ENCODE results near the gene SOHLH2.

SOHLH2 gene

DNA sequence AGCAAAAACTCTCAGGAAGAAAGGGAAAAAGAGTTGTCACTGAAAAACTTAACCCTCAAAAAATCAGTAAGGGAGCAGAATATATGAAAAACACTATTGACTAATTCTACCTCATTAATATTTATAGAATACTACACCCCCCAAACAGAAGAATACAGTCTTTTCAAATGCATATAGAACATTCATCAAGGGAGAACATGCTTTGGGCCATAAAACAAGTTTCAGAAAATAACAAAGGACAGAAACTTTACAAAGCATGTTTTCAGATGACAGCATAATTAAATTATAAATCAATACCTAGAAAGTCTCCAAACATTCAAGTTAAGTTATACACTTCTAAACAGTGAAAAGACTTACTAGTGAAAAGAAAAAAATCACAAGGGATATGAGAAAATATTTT is 30.5 kb downstream of the SOHLH2 start:
- H3K27me3 ChIP-seq (replicated peaks), result no peaks in the 10 kb centered on the region
- TF ChIP-seq, protein P1, sequence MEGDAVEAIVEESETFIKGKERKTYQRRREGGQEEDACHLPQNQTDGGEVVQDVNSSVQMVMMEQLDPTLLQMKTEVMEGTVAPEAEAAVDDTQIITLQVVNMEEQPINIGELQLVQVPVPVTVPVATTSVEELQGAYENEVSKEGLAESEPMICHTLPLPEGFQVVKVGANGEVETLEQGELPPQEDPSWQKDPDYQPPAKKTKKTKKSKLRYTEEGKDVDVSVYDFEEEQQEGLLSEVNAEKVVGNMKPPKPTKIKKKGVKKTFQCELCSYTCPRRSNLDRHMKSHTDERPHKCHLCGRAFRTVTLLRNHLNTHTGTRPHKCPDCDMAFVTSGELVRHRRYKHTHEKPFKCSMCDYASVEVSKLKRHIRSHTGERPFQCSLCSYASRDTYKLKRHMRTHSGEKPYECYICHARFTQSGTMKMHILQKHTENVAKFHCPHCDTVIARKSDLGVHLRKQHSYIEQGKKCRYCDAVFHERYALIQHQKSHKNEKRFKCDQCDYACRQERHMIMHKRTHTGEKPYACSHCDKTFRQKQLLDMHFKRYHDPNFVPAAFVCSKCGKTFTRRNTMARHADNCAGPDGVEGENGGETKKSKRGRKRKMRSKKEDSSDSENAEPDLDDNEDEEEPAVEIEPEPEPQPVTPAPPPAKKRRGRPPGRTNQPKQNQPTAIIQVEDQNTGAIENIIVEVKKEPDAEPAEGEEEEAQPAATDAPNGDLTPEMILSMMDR (IDR thresholded peaks at IDR 0.05; ENCODE audit: low read depth, low read length, missing control alignments), result no peak
- no peak overlapping the region for H3K27ac ChIP-seq
- no peak for DNase-seq
- H3K36me3 ChIP-seq (replicated peaks), result no peaks in the 10 kb centered on the region
- H3K4me3 ChIP-seq (ENCODE audit: low read depth, low read length), result no peak overlapping the region
- in situ Hi-C loops (cut with HindIII; ENCODE audit: low pct_ligation_motif_present, low sequenced_read_pairs), result no loop called here

DNA sequence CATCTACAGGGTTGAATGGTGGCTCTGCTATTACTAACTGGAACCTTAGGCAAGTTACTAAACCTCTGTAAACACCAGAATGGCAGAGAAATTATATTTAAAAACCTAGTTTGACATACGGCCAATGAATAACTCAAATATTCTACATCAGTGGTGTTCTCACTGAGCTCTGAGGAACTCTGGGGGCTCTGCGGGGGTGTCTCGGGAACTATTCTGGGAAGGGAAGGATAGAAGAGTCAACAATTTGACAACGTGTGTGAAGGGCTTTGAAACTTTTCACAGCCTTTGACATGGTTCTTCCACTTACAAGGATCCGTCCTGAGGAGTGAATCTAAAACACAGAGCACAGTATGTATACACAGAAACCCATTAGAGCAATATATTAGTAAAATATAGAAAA is 38.7 kb downstream of the SOHLH2 start:
- TF ChIP-seq, protein P1 (IDR thresholded peaks at IDR 0.05; ENCODE audit: low read depth, low read length, missing control alignments), result no peak
- H3K27ac ChIP-seq, result no peak overlapping the region
- H3K4me3 ChIP-seq (ENCODE audit: low read depth, low read length), result no peak overlapping the region
- no peaks in the 10 kb centered on the region for H3K27me3 ChIP-seq (replicated peaks)
- in situ Hi-C loops (cut with HindIII; ENCODE audit: low pct_ligation_motif_present, low sequenced_read_pairs), result no loop called here
- H3K36me3 ChIP-seq (replicated peaks), result no peaks in the 10 kb centered on the region
- no peak for DNase-seq

DNA sequence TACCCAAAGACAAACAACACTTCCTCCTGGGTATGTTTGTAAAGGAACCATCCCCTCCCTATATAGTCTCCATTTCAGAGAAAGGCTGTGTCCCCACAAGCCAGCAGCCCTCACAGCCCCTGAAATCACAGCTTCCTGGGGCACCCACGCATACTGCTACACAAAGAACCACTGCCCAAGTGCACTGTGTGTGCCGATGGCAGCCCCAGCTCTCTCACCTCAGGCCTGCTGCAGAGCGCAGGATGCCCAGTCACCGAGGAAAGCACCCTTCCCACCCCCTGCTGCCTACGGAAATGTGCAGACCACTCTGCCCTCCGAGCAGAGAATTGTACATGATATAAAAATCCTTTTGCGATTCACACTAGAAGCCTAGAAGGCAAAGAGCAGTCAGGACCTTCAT is 39.4 kb downstream of the SOHLH2 start:
- TF ChIP-seq, protein P1 (IDR thresholded peaks at IDR 0.05; ENCODE audit: low read depth, low read length, missing control alignments), result no peak
- Histone ChIP-seq H3K36me3 (replicated peaks) (no peaks in the 10 kb centered on the region), H3K4me3 (ENCODE audit: low read depth, low read length) (no peak overlapping the region), H3K27ac (no peak overlapping the region), H3K27me3 (replicated peaks) (no peaks in the 10 kb centered on the region)
- in situ Hi-C loops (cut with HindIII; ENCODE audit: low pct_ligation_motif_present, low sequenced_read_pairs), result no loop called here
- DNase-seq, result no peak

DNA sequence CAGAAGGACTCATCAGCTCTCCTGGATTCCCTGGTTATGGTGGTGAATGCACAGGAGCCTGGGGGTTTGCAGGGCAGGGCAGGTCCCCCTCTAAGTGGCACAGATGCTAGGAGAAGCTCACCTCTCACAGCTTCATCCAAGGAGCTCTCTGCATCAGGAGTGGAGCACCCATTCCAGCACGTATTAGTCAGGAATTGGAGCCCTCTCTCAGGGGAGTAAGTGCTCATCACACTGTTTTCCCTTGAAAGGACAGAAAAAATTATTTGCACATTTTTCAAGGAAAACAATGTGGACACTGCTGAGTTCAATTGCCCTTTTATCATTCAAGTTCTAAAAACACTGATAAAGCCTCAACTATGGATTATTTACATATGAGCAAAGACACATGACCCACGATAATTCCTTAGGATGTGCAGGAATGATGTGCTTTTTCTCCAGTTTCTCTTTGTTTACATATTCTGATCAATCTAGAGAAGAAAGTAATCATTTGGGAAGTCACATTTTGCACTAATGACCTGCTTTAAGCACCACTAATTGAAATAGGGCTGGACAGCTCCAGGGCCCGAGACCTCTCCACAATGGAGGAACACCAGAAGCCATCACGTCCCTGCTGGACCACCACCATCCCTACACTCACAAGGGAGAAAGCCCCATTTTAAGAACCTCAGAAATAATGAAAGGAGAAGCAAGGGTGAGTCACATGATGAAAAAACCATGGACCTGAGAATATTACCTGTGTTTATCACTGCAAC is 40.6 kb downstream of the SOHLH2 start:
- TF ChIP-seq, protein P1 (IDR thresholded peaks at IDR 0.05; ENCODE audit: low read depth, low read length, missing control alignments), result no peak

DNA sequence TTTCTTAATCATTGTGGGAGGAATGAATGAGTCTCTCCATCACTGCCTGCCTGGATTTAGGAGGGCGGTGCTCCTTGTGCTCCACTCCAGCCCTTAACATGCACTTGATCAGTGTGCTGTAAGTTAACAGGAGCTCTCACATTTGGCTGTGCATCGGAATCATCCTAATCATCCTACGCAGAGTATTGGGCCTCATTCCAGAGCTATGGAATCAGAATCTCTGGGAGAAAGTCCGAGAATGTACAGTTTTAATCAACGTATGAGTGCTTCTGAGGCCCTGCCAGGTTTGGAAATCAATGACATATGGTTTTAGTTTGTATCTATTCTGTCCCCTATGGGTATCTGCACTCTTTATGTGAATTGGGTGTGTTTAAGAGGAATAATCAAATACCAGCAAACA is 48.3 kb downstream of the SOHLH2 start:
- TF ChIP-seq, protein P1 (IDR thresholded peaks at IDR 0.05; ENCODE audit: low read depth, low read length, missing control alignments), result no peak
- Histone ChIP-seq H3K36me3 (replicated peaks) (no peaks in the 10 kb centered on the region), H3K27me3 (replicated peaks) (no peaks in the 10 kb centered on the region), H3K4me3 (ENCODE audit: low read depth, low read length) (no peak overlapping the region), H3K27ac (no peak overlapping the region)
- in situ Hi-C loops (cut with HindIII; ENCODE audit: low pct_ligation_motif_present, low sequenced_read_pairs), result no loop called here
- no peak for DNase-seq

More for the DNA sequence above, 40.6 kb downstream of the SOHLH2 start:
- in situ Hi-C loops (cut with HindIII; ENCODE audit: low pct_ligation_motif_present, low sequenced_read_pairs), result no loop called here
- Histone ChIP-seq H3K27me3 (replicated peaks) (no peaks in the 10 kb centered on the region), H3K4me3 (ENCODE audit: low read depth, low read length) (no peak overlapping the region), H3K27ac (no peak overlapping the region), H3K36me3 (replicated peaks) (no peaks in the 10 kb centered on the region)
- DNase-seq, result no peak
